GM19023 (cell line): ENCODE measurements around the gene KIF17.

Experiments used
- ATAC-seq: cut with Tn5 transposase; IDR thresholded peaks from one replicate; pipeline ENCODE4 v1.9.1; 2021; ENCODE audit warnings: mild to moderate bottlenecking, moderate library complexity; ENCODE audit not compliant: unreplicated experiment

KIF17 gene

GRCh38 chr1:20633190-20634064 is 84.4 kb downstream of the KIF17 start, which contains the start of gene PINK1:
TSS of gene PINK1 (plus strand) at chr1:20633458. CDS start at chr1:20633549, 91 bp downstream.
- ATAC-seq = peak; percentile 75

- no peak for ATAC-seq
Observed at GRCh38 chr1:20632386-20632785, 85.4 kb downstream of the KIF17 start.

- ATAC-seq = no peak
Observed at GRCh38 chr1:20630729-20631128, 87.1 kb downstream of the KIF17 start.

- no peak for ATAC-seq
Observed at GRCh38 chr1:20626524-20626923, 91.3 kb downstream of the KIF17 start.

GRCh38 chr1:20626098-20626427 is 91.7 kb downstream of the KIF17 start:
- ATAC-seq = no peak

- ATAC-seq = no peak
Observed at GRCh38 chr1:20625176-20626097, 92.4 kb downstream of the KIF17 start.

- no peak for ATAC-seq
Observed at GRCh38 chr1:20624709-20625108, 93.1 kb downstream of the KIF17 start.

GRCh38 chr1:20621012-20621411 is 96.8 kb downstream of the KIF17 start:
- ATAC-seq = no peak

- ATAC-seq = no peak
Observed at GRCh38 chr1:20619999-20620398, 97.8 kb downstream of the KIF17 start.

- no peak for ATAC-seq
Observed at GRCh38 chr1:20618550-20618949, 99.3 kb downstream of the KIF17 start.

- ATAC-seq = no peak
Observed at GRCh38 chr1:20616847-20617487, 100.8 kb downstream of the KIF17 start.

GRCh38 chr1:20615946-20616846 is 101.6 kb downstream of the KIF17 start:
- ATAC-seq = no peak

GRCh38 chr1:20614131-20614579 is 103.7 kb downstream of the KIF17 start:
- ATAC-seq = no peak
